Urothelium cell line (cell line): ENCODE data around the gene TEPSIN.
A peak's percentile ranks its signal among the peaks of the same experiment; 100 is the strongest.

ENCODE experiments used
- DNase-seq: peaks from one replicate; pipeline ENCODE4 v3.0.0; 2011; ENCODE audit warnings: low spot score, mixed read lengths
- FAIRE-seq: peaks from 2 replicates; lab custom pipeline; 2011; peaks lifted over from hg19 to GRCh38; lab: Jason Lieb, UNC

The TEPSIN gene

GRCh38 chr17:81222906-81223761, 15.7 kb downstream of the TEPSIN start, which contains the start of gene CEP131:
CEP131 (minus strand) TSS chr17:81222965; CDS start chr17:81220056, 2,909 bp downstream.
- FAIRE-seq (peak; percentile 99), DNase-seq (peak; percentile 100)

- no peak for FAIRE-seq
- no peak for DNase-seq
Observed at GRCh38 chr17:81222620-81222905, 16.3 kb downstream of the TEPSIN start.

GRCh38 chr17:81221842-81222619, 16.8 kb downstream of the TEPSIN start:
- no peak for FAIRE-seq
- no peak for DNase-seq

GRCh38 chr17:81221371-81221841, 17.4 kb downstream of the TEPSIN start:
- FAIRE-seq (peak; percentile 59), DNase-seq (no peak)

GRCh38 chr17:81219476-81220180, 19.2 kb downstream of the TEPSIN start:
- FAIRE-seq = peak; percentile 27
- no peak for DNase-seq

- no peak for DNase-seq
- no peak for FAIRE-seq
Observed at GRCh38 chr17:81218991-81219390, 19.9 kb downstream of the TEPSIN start.

- DNase-seq (no peak), FAIRE-seq (peak; percentile 9)
Observed at GRCh38 chr17:81218459-81218858, 20.4 kb downstream of the TEPSIN start.

- no peak for DNase-seq
- no peak for FAIRE-seq
Observed at GRCh38 chr17:81217491-81217890, 21.4 kb downstream of the TEPSIN start.

GRCh38 chr17:81213978-81214377, 24.9 kb downstream of the TEPSIN start:
- DNase-seq (no peak), FAIRE-seq (no peak)

- DNase-seq (no peak), FAIRE-seq (peak; percentile 59)
Observed at GRCh38 chr17:81212365-81212764, 26.5 kb downstream of the TEPSIN start.

GRCh38 chr17:81210868-81211267, 28.0 kb downstream of the TEPSIN start:
- DNase-seq (no peak), FAIRE-seq (no peak)

GRCh38 chr17:81210466-81210865, 28.4 kb downstream of the TEPSIN start:
- FAIRE-seq (no peak), DNase-seq (no peak)

GRCh38 chr17:81209141-81209540, 29.7 kb downstream of the TEPSIN start:
- DNase-seq (no peak), FAIRE-seq (no peak)

- DNase-seq (no peak), FAIRE-seq (no peak)
Observed at GRCh38 chr17:81208651-81209050, 30.2 kb downstream of the TEPSIN start.

GRCh38 chr17:81207610-81208581, 31.0 kb downstream of the TEPSIN start:
- DNase-seq (no peak), FAIRE-seq (peak; percentile 100)

- DNase-seq = no peak
Observed at GRCh38 chr17:81206657-81207056, 32.2 kb downstream of the TEPSIN start.

GRCh38 chr17:81206166-81206565, 32.7 kb downstream of the TEPSIN start:
- no peak for FAIRE-seq
- no peak for DNase-seq

More at GRCh38 chr17:81206657-81207056, 32.2 kb downstream of the TEPSIN start:
- FAIRE-seq = no peak

GRCh38 chr17:81204578-81204977, 34.3 kb downstream of the TEPSIN start:
- FAIRE-seq = peak; percentile 32
- DNase-seq = no peak

GRCh38 chr17:81203136-81203535, 35.7 kb downstream of the TEPSIN start:
- DNase-seq = no peak

GRCh38 chr17:81202318-81202717, 36.5 kb downstream of the TEPSIN start:
- FAIRE-seq = no peak
- DNase-seq = no peak

More at GRCh38 chr17:81203136-81203535, 35.7 kb downstream of the TEPSIN start:
- no peak for FAIRE-seq
